PFSK-1 (cell line): ENCODE results near the gene LAMP1.

Experiments used
- POLR2AphosphoS5 ChIP-seq: IDR thresholded peaks from 2 replicates; pipeline ENCODE4 v1.6.1; 2012; ENCODE audit warnings: low read depth, mild to moderate bottlenecking, control low read depth, low read length, moderate library complexity
- TAF1 ChIP-seq: IDR thresholded peaks from 2 replicates; pipeline ENCODE4 v1.6.1; 2012; ENCODE audit warnings: low read length, control low read depth, borderline replicate concordance; ENCODE audit not compliant: insufficient read depth

- no peak for TF ChIP-seq POLR2AphosphoS5
- no peak for TF ChIP-seq TAF1
Observed at GRCh38 chr13:113298043-113298945, 1.3 kb downstream of the LAMP1 start.
